K562 (cell line): ENCODE results near the gene ACRV1. TPM values are rescaled to one million over a fixed set of nuclear protein-coding genes. Genes with fewer than 3 reads are reported as not detected.

ENCODE experiments used
- ATF2 ChIP-seq: sonication (generic); formaldehyde crosslinking; IDR thresholded peaks from 2 replicates; pipeline ENCODE4 v1.8.1; 2022; ENCODE audit warnings: missing genetic modification reagents
- CHD1 ChIP-seq: fragments of 200-600 bp; sonication (generic); IDR thresholded peaks from one replicate; pipeline ENCODE4 v1.6.1; 2012; ENCODE audit warnings: mild to moderate bottlenecking, moderate library complexity, low read length, inconsistent platforms
- ESRRB ChIP-seq: fragments of 250-450 bp; sonication (Bioruptor Pico); IDR thresholded peaks from 2 replicates; pipeline ENCODE4 v1.5.0; 2020; ENCODE audit warnings: mild to moderate bottlenecking, moderate library complexity, borderline replicate concordance
- HOXB6 ChIP-seq: fragments of 250-450 bp; sonication (Bioruptor Pico); IDR thresholded peaks from 2 replicates; pipeline ENCODE4 v1.5.1; 2022; ENCODE audit warnings: mild to moderate bottlenecking, borderline replicate concordance
- PHF20 ChIP-seq: fragments of 450-650 bp; IDR thresholded peaks from 2 replicates; pipeline ENCODE4 v1.6.1; 2018; ENCODE audit not compliant: partially characterized antibody
- PRMT5 ChIP-seq: sonication (generic); formaldehyde crosslinking; IDR thresholded peaks from 2 replicates; pipeline ENCODE4 v1.5.0; 2020; ENCODE audit warnings: missing genetic modification reagents
- REST ChIP-seq, 2 experiments: fragments of 450-650 bp; formaldehyde crosslinking in 1 of 2; IDR thresholded peaks; 2 replicates each; pipeline versions ENCODE4 v1.4.0 to v1.6.1; 2014 to 2020; ENCODE audit warnings: mild to moderate bottlenecking in 2 of 2, borderline replicate concordance in 1 of 2, low read depth in 1 of 2
- SIRT6 ChIP-seq: IDR thresholded peaks from one replicate; pipeline ENCODE4 v1.6.1; 2012; ENCODE audit warnings: low read depth, mild to moderate bottlenecking, control low read depth, inconsistent platforms, low read length, moderate library complexity
- SRSF3 ChIP-seq: fragments of 200-400 bp; formaldehyde crosslinking; IDR thresholded peaks from 2 replicates; pipeline ENCODE4 v1.6.1; 2016; ENCODE audit warnings: mild to moderate bottlenecking, low read length, moderate library complexity; ENCODE audit not compliant: insufficient read depth
- TAF15 ChIP-seq: fragments of 200-400 bp; formaldehyde crosslinking; IDR thresholded peaks from 2 replicates; pipeline ENCODE4 v1.6.1; 2017; ENCODE audit warnings: mild to moderate bottlenecking, low read depth, low read length, moderate library complexity
- TBL1XR1 ChIP-seq, 2 experiments: IDR thresholded peaks; 2 replicates each; pipeline ENCODE4 v1.6.1; 2012; ENCODE audit warnings: improper control_type of control experiment in 2 of 2, low read length in 2 of 2, mild to moderate bottlenecking in 1 of 2
- ZNF121 ChIP-seq: sonication (generic); formaldehyde crosslinking; conservative IDR thresholded peaks from 2 replicates; pipeline ENCODE4 v1.8.0; 2022; ENCODE audit warnings: missing genetic modification reagents
- ZNF668 ChIP-seq: fragments of 250-450 bp; sonication (Bioruptor Pico); IDR thresholded peaks from 2 replicates; pipeline ENCODE4 v1.8.0; 2022; ENCODE audit warnings: mild to moderate bottlenecking, inconsistent platforms
- polyA plus RNA-seq, 8 experiments: library from polyadenylated mRNA; depleted of rRNA in 4 of 8; stranded (reverse) in 5 of 8; unstranded in 3 of 8; fragments of >200 nt; fragmentation: Nextera tagmentation in 2 of 8; fragmentation: Illumina TruSeq in 1 of 8; extraction: Ambion mirVana in 2 of 8; extraction: Trizol in 1 of 8; gene quantifications; 2 replicates each; pipeline versions ENCODE4 v1.2.1 to v1.2.3, GENCODE V29; 2011 to 2014; ENCODE audit warnings: inconsistent platforms in 1 of 8, missing spikeins in 1 of 8
- total RNA-seq, 7 experiments: library from RNA; depleted of rRNA in 6 of 7; stranded (reverse); fragments of >200 nt in 6 of 7; fragmentation: Illumina TruSeq in 2 of 7; extraction: Trizol in 2 of 7; gene quantifications; 2 replicates each; pipeline versions ENCODE4 v1.2.1 to v1.2.3, GENCODE V29; 2011 to 2021; ENCODE audit warnings: low replicate concordance in 1 of 7
- TF ChIP-seq, protein P1 (sequence below): fragments of 250-450 bp; sonication (Bioruptor Pico); IDR thresholded peaks from 2 replicates; pipeline ENCODE4 v1.8.0; 2022; ENCODE audit warnings: moderate library complexity, mild to moderate bottlenecking, inconsistent platforms
- TF ChIP-seq, protein P2 (sequence below): IDR thresholded peaks from 2 replicates; pipeline ENCODE4 v1.6.1; 2016; ENCODE audit warnings: missing genetic modification characterization, missing compliant biosample characterization

ACRV1 gene
- total and polyA plus RNA-seq, 9 of the 15 experiments (the other 6 are each of a cell fraction or from before 2014, with no cell fraction given): 0.22 to 0.25 TPM; not detected in 7

- TF ChIP-seq, protein P1, sequence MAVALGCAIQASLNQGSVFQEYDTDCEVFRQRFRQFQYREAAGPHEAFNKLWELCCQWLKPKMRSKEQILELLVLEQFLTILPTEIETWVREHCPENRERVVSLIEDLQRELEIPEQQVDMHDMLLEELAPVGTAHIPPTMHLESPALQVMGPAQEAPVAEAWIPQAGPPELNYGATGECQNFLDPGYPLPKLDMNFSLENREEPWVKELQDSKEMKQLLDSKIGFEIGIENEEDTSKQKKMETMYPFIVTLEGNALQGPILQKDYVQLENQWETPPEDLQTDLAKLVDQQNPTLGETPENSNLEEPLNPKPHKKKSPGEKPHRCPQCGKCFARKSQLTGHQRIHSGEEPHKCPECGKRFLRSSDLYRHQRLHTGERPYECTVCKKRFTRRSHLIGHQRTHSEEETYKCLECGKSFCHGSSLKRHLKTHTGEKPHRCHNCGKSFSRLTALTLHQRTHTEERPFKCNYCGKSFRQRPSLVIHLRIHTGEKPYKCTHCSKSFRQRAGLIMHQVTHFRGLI (CRISPR knock-in tag): no peak
- no peak for TF ChIP-seq PRMT5 (CRISPR knock-in tag)
- peak; percentile 67 for TF ChIP-seq SIRT6
- TF ChIP-seq ZNF668 (CRISPR knock-in tag): no peak
- no peak for TF ChIP-seq HOXB6 (CRISPR knock-in tag)
- TF ChIP-seq REST (IDR thresholded peaks at IDR 0.05; ENCODE audit: borderline replicate concordance): no peak
- no peak for TF ChIP-seq REST (CRISPR knock-in tag; IDR thresholded peaks at IDR 0.05; ENCODE audit: low read depth)
- TF ChIP-seq TAF15: no peak
- TF ChIP-seq SRSF3: no peak
- TF ChIP-seq PHF20: peak; percentile 77
- no peak for TF ChIP-seq ZNF121
- TF ChIP-seq, protein P2, sequence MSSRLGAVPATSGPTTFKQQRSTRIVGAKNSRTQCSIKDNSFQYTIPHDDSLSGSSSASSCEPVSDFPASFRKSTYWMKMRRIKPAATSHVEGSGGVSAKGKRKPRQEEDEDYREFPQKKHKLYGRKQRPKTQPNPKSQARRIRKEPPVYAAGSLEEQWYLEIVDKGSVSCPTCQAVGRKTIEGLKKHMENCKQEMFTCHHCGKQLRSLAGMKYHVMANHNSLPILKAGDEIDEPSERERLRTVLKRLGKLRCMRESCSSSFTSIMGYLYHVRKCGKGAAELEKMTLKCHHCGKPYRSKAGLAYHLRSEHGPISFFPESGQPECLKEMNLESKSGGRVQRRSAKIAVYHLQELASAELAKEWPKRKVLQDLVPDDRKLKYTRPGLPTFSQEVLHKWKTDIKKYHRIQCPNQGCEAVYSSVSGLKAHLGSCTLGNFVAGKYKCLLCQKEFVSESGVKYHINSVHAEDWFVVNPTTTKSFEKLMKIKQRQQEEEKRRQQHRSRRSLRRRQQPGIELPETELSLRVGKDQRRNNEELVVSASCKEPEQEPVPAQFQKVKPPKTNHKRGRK: no peak
- TF ChIP-seq CHD1: no peak
- TF ChIP-seq ATF2 (CRISPR knock-in tag): no peak
- no peak for TF ChIP-seq ESRRB
- 0 out of 4 replicates have a peak, but pooled peaks of 1 of the 2 experiments have one; percentile 25 for TF ChIP-seq TBL1XR1 (IDR thresholded peaks at IDR 0.05; ENCODE audit: low read length in 2 of 2)
These were observed 54.9 kb downstream of the ACRV1 start (continued) for GRCh38 chr11:125625630-125626287.
